HG02943 (cell line): ENCODE data around the gene TFDP1.
"Not testable (repeated sequence)": the region's sequence is repeated elsewhere in the genome, so short reads cannot be mapped to it uniquely, and the experiment has no call there.

Experiments
- ATAC-seq: cut with Tn5 transposase; IDR thresholded peaks from one replicate; pipeline ENCODE4 v1.9.1; 2021; ENCODE audit warnings: mild to moderate bottlenecking, low read depth, moderate library complexity; ENCODE audit not compliant: unreplicated experiment

Gene TFDP1

DNA sequence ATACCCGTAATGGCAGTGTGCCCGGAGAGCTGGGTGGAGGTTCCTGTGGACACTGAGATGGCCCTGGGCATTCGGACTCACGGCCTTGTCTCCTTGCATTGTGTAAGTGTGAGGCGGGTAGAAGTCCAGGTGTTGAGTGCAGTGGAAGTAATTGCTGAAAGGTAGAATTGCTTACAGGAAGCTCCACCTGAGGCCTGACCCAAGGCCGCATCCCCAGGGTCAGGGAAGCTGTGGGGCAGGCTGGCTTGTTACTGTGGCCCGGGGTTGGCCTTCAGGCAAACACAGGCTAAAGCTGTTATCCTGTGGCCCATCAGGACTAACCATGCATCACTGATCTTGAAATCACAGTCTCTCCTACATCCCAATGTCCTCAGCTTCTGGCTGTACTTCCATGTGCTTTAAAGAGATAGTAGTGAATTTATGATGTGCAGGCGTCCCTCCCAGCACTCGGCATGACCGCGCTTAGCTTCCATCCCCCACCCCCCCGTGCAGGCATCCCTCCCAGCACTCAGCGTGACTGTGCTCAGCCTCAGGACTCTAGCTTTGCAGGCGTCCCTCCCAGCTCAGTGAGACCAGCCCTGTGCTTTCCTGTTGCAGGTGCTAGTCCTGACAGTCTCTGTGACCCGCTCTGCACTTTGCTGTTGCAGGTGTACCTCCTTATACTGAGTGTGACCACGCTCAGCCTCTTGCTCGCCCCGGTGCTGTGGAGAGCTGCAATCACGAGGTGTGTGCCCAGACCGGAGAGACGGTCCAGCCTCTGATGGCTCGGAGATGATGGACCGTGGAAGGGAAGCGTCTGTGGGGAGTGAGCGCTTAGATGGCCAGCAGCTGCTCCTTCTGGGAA lies 35.6 kb upstream of the TFDP1 start:
- ATAC-seq: no peak

DNA sequence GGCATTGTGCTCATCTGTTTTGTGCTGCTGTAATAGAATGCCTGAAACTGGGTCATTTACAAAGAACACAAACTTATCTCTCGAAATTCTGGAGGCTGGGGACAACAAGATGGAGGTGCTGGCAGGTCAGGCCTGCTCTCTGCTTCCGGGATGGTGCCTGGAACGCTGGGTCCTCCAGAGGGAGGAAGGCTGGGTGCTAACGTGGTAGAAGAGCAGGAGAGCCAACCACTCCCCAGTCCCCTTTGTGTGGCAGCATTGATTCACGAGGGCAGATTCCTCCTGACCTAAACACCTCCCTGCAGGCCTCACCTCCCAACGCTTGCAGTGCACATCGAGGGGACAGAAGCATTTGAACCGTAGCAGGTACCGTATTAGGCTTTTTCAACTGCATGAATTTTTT lies 34.1 kb upstream of the TFDP1 start:
- ATAC-seq: no peak

DNA sequence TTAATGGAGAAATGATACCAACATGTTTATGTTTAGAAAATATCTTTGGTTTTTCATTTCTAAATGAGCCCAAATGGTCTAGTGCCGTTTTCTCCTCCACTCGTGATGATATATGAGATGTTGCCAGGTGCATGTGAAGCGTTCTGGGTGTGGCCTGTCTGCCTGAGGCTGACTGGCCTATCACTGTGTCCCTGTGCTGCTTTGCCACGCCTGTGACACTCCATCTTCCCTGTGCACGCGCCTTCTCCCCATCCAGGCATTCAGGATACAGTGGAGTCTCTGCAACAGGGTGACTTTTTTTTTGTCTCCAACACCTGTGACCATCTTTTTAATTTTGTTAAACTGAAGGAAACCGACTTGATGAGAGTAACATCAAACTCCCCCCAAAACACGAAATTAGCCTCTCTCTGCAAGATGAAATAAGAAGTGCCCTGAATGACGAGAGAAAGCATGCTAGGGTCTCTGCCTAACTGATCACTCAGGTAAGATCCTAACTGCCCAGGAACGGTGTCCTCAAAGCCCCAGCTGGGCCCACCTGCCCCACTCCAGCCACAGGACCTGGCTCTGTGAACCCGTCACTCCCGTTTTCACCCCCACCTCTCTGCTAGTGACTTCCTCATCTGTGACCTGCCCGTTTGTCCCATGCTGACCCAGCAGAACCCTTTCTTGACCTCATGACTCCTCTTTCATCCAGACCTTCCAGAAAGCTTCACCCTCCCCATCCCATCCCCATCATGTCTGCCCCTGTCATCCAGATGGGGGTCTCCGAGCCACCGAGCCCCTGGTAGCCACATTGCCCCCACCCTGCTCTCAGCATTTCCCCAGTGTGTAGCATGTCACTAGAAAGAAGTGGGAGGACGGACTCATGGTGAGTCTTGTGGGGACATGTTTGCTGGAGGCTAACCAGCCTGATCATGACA lies 33.2 kb upstream of the TFDP1 start:
- no peak for ATAC-seq

DNA sequence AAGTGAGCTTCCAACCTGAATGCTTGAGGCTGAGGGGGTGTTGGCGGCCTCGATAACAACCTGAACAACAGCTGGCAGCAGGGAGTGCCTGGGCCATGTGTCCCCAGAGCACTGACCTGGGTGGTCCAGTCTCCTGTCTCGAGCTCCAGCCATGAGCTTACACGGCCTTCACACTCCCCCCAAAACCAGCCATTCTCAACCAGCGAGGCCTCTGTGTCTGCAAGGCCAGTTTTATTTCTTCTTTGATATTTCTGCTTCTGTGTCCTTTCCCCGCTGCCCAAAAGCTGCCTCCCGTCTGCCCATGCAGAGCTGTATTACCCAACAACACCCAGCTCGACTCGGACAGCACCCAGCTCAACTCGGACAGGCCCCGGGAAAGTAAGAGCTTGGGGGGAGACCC lies 32.5 kb upstream of the TFDP1 start:
- ATAC-seq: no peak

DNA sequence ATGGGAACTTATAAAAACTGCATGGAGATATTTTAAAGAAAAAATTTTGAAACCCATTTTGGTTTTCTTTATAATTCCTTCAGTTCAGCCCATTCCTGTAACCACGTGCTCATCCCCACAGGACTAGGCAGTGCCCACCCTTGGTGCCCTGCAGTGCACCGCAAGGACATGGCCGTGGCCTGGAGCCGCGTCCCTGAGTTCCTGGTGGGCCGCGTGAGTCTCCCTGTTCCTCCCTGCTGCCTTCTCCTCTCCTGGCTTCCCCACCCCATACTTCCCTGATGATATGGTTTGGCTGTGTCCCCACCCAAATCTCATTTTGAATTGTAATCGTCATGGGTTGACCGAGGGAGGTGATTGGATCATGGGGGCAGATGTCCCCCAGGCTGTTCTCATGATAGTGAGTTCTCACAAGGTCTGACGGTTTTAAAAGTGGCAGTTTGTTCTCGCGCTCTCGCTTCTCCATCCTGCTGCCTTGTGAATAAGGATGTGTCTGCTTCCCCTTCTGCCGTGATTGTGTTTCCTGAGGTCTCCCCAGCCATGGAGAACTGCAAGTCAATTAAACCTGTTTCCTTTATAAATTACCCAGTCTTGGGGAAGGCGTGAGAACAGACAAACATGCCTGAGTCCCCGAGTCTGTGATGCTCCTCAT lies 31.6 kb upstream of the TFDP1 start:
- ATAC-seq: no peak

DNA sequence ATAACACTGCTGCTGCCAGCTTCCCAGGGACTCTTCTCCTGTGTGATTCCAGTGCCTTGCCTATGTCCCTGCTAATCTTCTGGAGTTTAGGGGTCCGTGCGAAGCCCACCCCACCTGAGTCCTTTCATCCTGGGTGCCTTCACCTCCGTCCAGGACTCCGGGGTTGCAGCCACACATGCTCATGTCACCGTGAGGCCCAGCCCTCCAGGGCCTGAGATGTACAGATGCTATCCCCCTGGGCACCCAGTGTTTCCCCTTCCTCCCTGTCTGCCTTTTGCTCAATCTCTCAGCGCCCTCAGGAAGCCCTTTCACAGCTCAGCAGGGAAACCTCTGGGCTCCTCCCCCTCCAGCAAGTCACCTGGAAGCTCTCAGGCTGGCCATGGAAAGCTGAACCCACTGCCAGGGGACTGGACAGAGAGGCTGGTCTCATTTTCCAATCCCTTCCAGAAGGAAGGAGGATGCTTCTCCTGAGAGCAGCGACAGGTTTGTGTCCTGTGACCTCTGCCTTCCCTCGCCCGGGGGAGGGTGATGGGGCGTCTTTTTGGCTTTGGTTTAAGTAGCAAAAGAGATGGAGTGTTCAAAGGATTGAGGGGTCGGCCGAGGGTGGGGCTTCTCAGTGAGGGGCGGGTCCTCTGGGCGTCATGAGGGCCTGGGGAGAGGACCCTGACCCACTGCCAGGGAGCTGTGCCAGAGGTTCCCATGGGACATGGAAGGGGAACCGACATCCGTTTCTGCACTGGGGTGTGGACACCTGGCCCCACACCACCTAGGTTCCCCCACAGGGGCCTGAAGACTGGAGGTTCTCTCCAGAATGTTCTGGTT lies 30.8 kb upstream of the TFDP1 start:
- ATAC-seq: no peak

DNA sequence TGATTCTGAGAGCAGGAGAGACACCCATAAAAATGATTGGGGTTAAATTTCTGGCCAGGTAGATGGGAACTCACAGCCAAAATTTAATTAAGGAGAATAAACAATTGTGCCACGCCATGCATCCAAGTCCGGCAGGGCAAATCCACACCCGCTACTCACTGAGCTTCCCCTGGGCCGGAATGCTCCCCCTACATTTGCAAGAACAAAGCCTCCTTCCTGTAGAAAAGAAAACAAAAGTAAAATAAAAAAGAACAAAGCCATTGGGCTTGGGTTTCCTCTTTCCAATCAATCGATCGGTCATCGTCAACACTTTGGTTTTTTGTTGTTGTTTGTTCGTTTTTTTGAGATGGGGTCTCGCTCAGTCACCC lies 30.2 kb upstream of the TFDP1 start:
- ATAC-seq: no peak

DNA sequence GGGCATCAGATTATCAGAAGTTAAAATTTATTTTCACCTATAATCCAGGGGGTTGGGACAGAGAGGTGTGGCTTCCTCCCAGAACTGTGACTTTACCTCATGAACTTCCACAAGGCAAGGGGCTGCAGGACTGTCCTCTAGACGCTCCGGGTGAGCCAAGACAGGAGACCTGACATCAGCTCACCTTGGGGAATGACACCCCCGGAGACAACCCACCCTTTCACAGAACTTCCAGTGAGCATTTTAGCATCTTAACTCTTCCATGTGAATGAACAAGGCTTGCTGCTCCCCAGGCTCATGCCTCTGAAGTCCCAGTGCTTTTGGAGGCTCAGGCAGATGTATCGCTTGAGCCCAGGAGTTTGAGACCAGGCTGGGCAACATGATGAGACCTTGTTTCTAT lies 29.4 kb upstream of the TFDP1 start:
- ATAC-seq: no peak

DNA sequence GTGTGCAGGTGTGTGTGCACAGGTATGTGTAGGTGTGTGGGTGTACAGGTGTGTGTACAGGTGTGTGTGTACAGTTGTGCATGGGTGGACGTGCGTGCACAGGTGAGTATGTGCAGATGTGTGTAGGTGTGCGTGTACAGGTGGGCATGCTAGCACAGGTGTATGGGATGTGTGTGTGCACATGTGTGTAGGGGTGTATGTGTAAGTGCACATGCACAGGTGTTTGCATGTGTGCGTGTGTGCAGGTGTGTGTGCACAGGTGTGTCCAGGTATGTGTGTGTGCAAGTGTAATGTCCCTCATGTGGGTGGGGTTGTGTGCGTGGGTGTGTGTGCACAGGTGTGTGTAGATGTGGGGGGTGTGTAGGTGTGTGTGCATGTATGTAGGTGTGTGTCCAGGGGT lies 27.5 kb upstream of the TFDP1 start:
- ATAC-seq: no peak

DNA sequence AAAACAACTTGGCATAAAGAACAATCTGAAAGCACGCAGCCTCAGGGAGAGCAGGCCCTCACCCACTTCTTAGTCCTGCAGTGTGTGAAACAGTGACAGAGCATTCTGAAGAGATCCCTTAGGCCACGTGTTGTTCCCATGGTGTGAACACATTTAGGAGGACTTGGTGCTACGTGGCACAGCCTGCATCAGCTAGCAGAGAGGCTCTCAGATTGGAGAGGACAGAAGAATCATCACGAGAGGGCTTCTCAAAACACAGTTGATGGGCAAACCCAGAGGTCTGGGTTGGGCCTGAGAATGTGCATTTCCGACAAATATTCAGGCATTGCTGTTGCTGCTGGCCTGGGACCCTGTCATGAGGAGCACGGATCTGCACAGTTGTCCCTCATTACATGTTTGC lies 26.1 kb upstream of the TFDP1 start:
- ATAC-seq: no peak

DNA sequence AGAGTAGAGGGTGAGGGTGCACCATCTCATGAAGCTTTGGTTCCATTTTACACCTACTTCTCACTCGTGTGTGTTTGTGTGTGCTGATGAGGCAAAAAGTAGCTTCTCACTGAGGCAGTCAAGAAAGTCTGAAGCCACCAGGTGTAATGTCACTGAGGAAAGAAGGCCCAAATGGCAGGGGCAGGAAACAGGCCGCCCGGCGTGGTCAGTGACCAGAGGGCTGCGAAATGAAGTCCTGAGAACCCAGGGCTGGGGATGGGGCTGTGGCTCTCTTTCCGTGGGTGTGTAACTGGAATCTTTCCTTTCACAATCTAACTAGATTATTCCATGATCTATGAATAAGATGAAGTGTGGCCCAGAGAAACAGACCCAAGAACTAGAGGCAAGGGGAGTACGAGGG lies 25.5 kb upstream of the TFDP1 start:
- no peak for ATAC-seq

DNA sequence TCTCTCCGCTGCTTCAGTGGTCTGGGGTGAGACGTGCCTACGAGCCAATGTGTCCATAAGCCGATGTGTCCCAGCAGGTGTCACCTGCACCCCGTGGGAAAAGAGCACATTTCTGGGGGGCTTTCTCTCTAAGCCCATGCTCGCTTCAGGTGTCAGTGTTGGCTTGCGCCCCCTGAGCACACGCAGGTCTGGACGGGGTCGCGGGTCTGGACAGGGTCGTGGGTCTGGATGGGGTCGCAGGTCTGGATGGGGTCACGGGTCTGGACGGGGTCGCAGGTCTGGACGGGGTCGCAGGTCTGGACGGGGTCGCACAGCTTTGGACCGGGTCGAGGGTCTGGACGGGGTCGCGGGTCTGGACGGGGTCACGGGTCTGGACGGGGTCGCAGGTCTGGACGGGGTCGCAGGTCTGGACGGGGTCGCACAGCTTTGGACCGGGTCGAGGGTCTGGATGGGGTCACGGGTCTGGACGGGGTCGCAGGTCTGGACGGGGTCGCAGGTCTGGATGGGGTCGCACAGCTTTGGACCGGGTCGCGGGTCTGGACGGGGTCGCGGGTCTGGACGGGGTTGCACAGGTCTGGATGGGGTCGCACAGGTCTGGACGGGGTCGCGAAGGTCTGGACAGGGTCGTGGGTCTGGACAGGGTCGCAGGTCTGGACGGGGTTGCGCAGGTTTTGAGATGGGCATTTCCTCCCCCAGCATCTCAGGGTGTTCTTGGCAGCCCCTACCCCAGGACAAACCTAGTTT lies 24.5 kb upstream of the TFDP1 start:
- ATAC-seq: no peak

DNA sequence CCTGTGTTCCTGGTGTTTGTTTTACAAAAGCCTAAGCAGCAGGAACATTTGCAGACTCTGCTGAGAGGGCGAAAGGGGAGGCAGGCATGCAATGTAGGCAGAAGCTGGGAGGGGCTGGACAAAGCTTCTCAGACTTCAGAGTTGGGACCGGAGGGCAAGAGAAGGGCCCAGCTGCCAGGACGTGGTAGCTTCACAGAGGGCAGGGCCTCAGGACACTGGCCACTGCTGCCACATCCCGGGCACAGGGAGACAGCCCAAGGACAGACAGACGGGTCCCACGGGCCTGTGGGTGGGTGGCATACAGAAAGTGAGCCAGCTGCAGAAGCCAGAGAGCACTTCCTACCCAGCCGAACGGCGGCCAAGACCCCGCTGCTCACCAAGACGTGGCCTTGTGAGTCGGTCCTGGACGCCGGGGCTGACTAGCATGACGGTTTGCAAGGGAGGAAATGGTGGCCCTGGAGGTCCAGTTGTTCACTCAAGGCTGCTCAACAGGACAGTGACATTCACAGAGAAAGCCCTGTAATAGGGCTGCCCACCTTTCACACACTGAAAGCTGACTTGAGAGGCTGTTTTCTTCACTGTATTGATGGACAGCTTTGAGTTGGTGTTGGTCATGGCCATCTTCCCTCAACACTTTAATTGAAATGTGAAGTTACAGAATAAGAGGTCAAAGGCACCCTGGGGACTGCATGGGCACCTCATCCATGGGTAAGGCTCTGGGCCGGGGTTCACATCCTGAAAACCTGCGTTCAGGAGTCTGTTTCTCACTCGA lies 23.7 kb upstream of the TFDP1 start:
- ATAC-seq: no peak

DNA sequence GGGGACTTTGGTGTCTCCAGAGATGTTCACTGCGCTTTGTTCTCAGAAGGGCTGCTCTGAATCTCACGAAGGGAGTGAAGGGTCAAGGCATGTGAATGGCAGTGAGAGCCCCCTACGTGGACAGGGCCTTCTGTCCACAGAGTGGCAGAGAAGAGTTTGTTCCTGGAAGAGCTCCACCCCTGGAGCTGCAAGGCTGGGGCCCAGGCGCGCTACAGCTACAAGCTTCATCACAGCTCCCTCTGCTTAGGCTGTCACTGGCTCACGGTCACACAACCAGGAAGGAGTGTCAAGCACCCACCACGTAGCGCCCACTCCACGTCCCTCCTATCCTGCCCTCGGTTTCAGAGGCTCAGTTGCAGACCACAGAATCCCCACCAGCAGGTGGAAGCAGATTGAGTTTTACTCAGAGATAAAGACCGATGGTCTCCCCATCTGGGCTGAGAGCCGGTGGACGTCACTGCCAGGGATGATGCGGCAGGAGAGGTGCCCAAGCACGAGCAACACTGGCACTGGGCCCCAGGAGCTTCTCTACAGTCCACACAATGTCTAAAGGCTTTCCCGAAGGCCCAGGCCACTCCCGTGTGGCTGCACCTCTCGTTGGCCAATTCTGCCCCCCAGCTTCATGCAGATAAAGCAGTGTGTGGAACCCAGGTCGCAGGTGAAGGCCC lies 23.0 kb upstream of the TFDP1 start:
- ATAC-seq: no peak

DNA sequence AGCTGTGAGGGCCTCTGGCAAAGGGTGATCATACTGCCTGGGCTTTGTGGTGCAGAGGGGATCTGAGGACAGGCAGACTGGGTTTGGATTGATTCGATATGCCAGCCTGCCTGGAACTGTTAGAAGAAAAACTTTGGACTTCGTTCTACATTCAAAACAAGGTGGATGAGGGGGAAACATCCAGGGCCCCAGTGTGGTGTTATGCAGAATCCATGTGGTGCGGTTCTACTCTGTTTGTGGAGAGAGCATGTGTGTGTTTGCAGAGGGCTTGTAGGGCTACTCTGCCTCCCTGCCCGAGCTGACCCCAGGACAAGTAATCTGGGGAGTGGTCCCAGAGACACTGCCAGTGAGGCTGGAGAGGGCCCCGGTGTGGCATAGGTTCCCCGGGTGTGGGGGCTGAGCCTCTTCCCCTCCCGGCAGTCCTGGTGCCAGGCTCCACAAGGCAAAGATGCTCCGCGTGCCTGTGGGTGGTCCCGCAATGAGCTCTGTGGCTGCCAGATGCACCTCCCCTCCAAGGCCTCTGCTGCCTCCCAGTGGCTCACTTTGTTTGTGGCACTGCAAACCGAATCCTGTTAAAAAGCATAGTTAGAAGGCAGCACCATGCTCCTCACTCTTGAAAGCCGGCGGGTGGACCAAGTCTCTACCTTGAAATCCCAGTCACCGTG lies 22.3 kb upstream of the TFDP1 start:
- ATAC-seq: no peak

DNA sequence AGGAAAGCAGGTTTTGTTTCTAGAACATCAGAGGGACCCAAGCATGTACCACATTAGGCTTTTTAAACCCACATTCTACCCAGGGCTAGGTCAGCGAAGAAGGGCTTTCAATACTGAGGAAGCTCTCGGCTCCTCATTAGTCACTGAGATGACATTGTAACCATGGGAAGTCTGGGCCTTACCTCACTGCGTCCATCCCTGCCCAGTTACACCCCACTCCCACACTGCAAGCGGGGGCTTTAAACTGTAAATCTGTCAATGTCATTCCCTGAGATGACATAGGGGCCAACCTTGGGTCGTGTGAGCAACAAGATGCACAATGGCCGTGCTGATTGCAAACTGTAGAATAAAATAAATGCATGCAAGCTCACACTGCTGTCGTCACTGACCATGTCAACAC lies 21.7 kb upstream of the TFDP1 start:
- ATAC-seq: no peak

DNA sequence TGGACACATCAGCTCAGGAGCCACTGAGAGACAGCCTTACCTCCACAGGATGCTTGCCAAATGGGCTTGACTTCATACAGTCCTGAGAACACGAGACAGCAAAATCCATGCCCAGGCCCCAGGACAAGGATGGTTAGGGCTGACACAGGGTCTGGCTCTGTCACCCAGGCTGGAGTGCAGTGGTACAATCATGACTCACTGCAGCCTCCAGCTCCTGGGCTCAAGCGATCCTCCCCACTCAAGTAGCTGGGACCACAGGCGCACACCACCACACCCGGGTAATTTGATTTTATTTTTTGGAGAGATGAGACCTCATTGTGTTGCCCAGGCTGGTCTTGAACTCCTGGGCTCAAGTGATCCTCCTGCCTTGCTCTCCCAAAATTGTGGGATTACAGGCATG lies 21.0 kb upstream of the TFDP1 start:
- ATAC-seq: not testable (repeated sequence)
